Loucy (cell line): ENCODE measurements around the gene TNFAIP8.

ENCODE experiments used
- CTCF ChIP-seq: fragments of 200-600 bp; sonication (generic); conservative IDR thresholded peaks from 2 replicates; pipeline ENCODE4 v1.5.1; 2014; ENCODE audit warnings: mild to moderate bottlenecking, antibody characterized with exemption, low read length
- EZH2phosphoT487 ChIP-seq: fragments of 200-600 bp; IDR thresholded peaks from 2 replicates; pipeline ENCODE4 v1.6.1; 2018; ENCODE audit warnings: antibody characterized with exemption, mild to moderate bottlenecking, moderate library complexity, borderline replicate concordance

GRCh38 chr5:119445544-119445943, 89.7 kb downstream of the TNFAIP8 start:
- TF ChIP-seq CTCF (no peak), EZH2phosphoT487 (no peak)
